PC-3 (cell line): ENCODE results near the gene TBXAS1. TPM values are rescaled to one million over a fixed set of nuclear protein-coding genes. Genes with fewer than 3 reads are reported as not detected.
A peak's percentile ranks its signal among the peaks of the same experiment; 100 is the strongest.

ENCODE experiments used
- ATAC-seq: fragments of 200-7000 bp; cut with Tn5 transposase; 2 replicates; pipeline ENCODE4 v1.9.1; 2020; ENCODE audit warnings: mild to moderate bottlenecking, moderate library complexity
- BruUV-seq: library from RNA; stranded (reverse); fragments of 400-500 nt; replicated peaks from 2 replicates; lab custom pipeline; 2021; lab: Mats Ljungman, UMichigan
- CTCF ChIA-PET: fragments of 300-600 bp; sonication (Branson Sonifier 250); formaldehyde crosslinking; loops from one replicate; lab custom pipeline; 2022; ENCODE audit warnings: antibody characterized with exemption; lab: Charles Lee
- POLR2A ChIA-PET: fragments of 300-600 bp; sonication (Branson Sonifier 250); formaldehyde crosslinking; loops from one replicate; lab custom pipeline; 2022; ENCODE audit warnings: antibody characterized with exemption; ENCODE audit not compliant: unreplicated experiment; lab: Charles Lee
- DNase-seq: peaks from one replicate; pipeline ENCODE4 v3.0.0-alpha.2; 2015
- H2AFZ ChIP-seq: fragments of 300-600 bp; sonication (generic); 2 replicates; pipeline ENCODE4 v1.6.0; 2016; ENCODE audit warnings: antibody characterized with exemption, low read length
- H3F3A ChIP-seq: fragments of 300-600 bp; sonication (generic); one replicate; pipeline ENCODE4 v1.6.0; 2017; ENCODE audit warnings: antibody characterized with exemption, low read length, control low read depth, mild to moderate bottlenecking; ENCODE audit not compliant: unreplicated experiment
- H3K27ac ChIP-seq: fragments of 300-600 bp; sonication (generic); 2 replicates; pipeline ENCODE4 v1.5.1; 2016; ENCODE audit warnings: mild to moderate bottlenecking, low read length
- H3K27me3 ChIP-seq: fragments of 300-600 bp; sonication (generic); 2 replicates; pipeline ENCODE4 v1.6.1; 2016; ENCODE audit warnings: low read length, mixed read lengths
- H3K36me3 ChIP-seq: fragments of 300-600 bp; sonication (generic); 2 replicates; pipeline ENCODE4 v1.6.1; 2016; ENCODE audit warnings: low read depth, mixed run types, low read length, mixed read lengths
- H3K4me1 ChIP-seq: fragments of 300-600 bp; sonication (generic); 2 replicates; pipeline ENCODE4 v1.5.1; 2016; ENCODE audit warnings: low read length; ENCODE audit not compliant: insufficient read depth
- H3K4me2 ChIP-seq: fragments of 300-600 bp; sonication (generic); 2 replicates; pipeline ENCODE4 v1.6.0; 2016; ENCODE audit warnings: low read length
- H3K4me3 ChIP-seq: fragments of 300-600 bp; sonication (generic); 2 replicates; pipeline ENCODE4 v1.5.1; 2016; ENCODE audit warnings: mild to moderate bottlenecking, low read length, mixed read lengths
- H3K79me2 ChIP-seq: fragments of 300-600 bp; sonication (generic); 2 replicates; pipeline ENCODE4 v1.6.1; 2017; ENCODE audit warnings: low read length, mixed read lengths
- H3K9ac ChIP-seq: fragments of 300-600 bp; sonication (generic); 2 replicates; pipeline ENCODE4 v1.6.0; 2016; ENCODE audit warnings: mild to moderate bottlenecking, low read length
- H3K9me2 ChIP-seq: fragments of 300-600 bp; sonication (generic); replicated peaks from 2 replicates; pipeline ENCODE4 v1.6.1; 2016; ENCODE audit warnings: mixed run types, low read length, mixed read lengths
- H3K9me3 ChIP-seq: fragments of 300-600 bp; sonication (generic); 2 replicates; pipeline ENCODE4 v1.6.1; 2016; ENCODE audit warnings: low read length, mixed read lengths
- H4K20me1 ChIP-seq: fragments of 300-600 bp; sonication (generic); 2 replicates; pipeline ENCODE4 v1.6.1; 2016; ENCODE audit warnings: low read length, mixed read lengths
- EZH2 ChIP-seq: fragments of 300-600 bp; sonication (generic); IDR thresholded peaks from one replicate; pipeline ENCODE4 v1.6.1; 2017; ENCODE audit warnings: antibody characterized with exemption, mild to moderate bottlenecking, low read length; ENCODE audit not compliant: unreplicated experiment
- EZH2phosphoT487 ChIP-seq: fragments of 300-600 bp; sonication (generic); IDR thresholded peaks from 2 replicates; pipeline ENCODE4 v1.6.1; 2018; ENCODE audit warnings: mild to moderate bottlenecking, antibody characterized with exemption, low read length, borderline replicate concordance
- intact Hi-C: fragments of 100-400 bp; cut with micrococcal nuclease; formaldehyde crosslinking; loops from 2 replicates; pipeline ENCODE4 v1.9.0; 2023
- total RNA-seq: library from RNA; depleted of rRNA; stranded (reverse); fragments of >200 nt; gene quantifications from 2 replicates; pipeline ENCODE4 v1.2.3, GENCODE V29; 2014
- TF ChIP-seq, protein P1 (sequence below): fragments of 300-600 bp; sonication (generic); conservative IDR thresholded peaks from 2 replicates; pipeline ENCODE4 v1.5.1; 2017; ENCODE audit warnings: antibody characterized with exemption, low read depth, mild to moderate bottlenecking, low read length

The TBXAS1 gene
- total RNA-seq, 1 experiment from 2014 or later: 21.8 TPM

- no TSS peak for BruUV-seq
- DNase-seq (no peak), ATAC-seq (no peak)
- ChIA-PET CTCF (no interaction called here), POLR2A (no interaction called here)
- no peaks in the 10 kb centered on the region for H3K27me3 ChIP-seq
- H3F3A ChIP-seq: no peaks in the 10 kb centered on the region
- H3K36me3 ChIP-seq: no peaks in the 10 kb centered on the region; the same call in 1 of the 2 replicates
- H3K9ac ChIP-seq: no peak overlapping the region
- H2AFZ ChIP-seq: no peak overlapping the region
- intact Hi-C loops: no loop called here
- no peaks in the 10 kb centered on the region for H3K9me2 ChIP-seq
- TF ChIP-seq, protein P1, sequence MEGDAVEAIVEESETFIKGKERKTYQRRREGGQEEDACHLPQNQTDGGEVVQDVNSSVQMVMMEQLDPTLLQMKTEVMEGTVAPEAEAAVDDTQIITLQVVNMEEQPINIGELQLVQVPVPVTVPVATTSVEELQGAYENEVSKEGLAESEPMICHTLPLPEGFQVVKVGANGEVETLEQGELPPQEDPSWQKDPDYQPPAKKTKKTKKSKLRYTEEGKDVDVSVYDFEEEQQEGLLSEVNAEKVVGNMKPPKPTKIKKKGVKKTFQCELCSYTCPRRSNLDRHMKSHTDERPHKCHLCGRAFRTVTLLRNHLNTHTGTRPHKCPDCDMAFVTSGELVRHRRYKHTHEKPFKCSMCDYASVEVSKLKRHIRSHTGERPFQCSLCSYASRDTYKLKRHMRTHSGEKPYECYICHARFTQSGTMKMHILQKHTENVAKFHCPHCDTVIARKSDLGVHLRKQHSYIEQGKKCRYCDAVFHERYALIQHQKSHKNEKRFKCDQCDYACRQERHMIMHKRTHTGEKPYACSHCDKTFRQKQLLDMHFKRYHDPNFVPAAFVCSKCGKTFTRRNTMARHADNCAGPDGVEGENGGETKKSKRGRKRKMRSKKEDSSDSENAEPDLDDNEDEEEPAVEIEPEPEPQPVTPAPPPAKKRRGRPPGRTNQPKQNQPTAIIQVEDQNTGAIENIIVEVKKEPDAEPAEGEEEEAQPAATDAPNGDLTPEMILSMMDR: no peak
- no peak for TF ChIP-seq EZH2phosphoT487
- TF ChIP-seq EZH2: no peak
- no peaks in the 10 kb centered on the region for H3K79me2 ChIP-seq
- H3K4me3 ChIP-seq: no peak overlapping the region
- H3K9me3 ChIP-seq: no peaks in the 10 kb centered on the region
- H3K27ac ChIP-seq: no peak overlapping the region
- no peak overlapping the region for H3K4me2 ChIP-seq
- H3K4me1 ChIP-seq: peaks cover 17% of the 10 kb centered on the region
- no peaks in the 10 kb centered on the region for H4K20me1 ChIP-seq
Measured at GRCh38 chr7:140039896-140040295, 210.8 kb downstream of the TBXAS1 start.

DNA sequence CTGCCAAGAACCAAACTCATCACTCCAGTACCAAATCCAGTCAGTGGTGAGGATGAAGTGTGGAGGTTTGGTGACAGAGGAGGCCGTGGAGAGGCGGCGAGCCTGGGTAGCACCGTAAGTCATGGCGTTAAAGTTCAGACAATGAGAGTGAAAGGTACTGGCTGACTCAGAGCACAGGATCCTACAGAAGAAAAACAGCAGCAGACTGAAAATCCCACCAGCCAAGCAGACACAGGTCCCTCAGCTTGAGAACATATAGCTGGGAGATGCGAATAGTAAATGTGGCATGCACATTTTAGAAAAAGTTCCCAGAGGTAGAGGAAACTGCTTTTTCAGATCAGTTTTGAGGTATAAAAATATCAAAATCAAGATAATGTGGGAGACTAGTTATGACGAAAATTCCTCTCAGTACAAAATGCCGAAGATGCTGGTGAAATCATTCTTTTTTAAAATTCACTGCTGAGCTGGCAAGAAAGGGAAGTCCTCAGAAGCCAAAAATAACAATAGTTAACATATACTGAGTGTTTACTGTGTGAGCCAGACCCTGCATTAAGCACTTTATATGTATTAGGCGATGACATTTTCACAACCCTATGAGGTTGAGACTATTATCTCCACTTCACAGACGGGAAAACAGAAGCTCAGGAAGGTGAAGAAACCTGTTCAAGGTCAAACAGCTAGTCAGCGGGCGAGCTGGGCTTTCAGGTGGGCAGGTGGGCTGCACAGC lies 212.8 kb downstream of the TBXAS1 start:
- ATAC-seq (peak; percentile 55), DNase-seq (no peak)
- Histone ChIP-seq H3K9me2 (no peaks in the 10 kb centered on the region), H3K4me3 (no peak overlapping the region), H3K9ac (no peak overlapping the region), H3K36me3 (peaks cover 3% of the 10 kb centered on the region; the same call in 1 of the 2 replicates), H4K20me1 (no peaks in the 10 kb centered on the region), H3K79me2 (no peaks in the 10 kb centered on the region), H3K27me3 (no peaks in the 10 kb centered on the region), H3K9me3 (no peaks in the 10 kb centered on the region), H2AFZ (no peak overlapping the region), H3K27ac (no peak overlapping the region), H3K4me2 (no peak overlapping the region), H3F3A (no peaks in the 10 kb centered on the region), H3K4me1 (0 out of 2 replicates have a peak, but pooled peaks cover under 1% of the 10 kb centered on the region)
- no peak for TF ChIP-seq EZH2
- TF ChIP-seq EZH2phosphoT487: no peak
- TF ChIP-seq, protein P1: no peak
- ChIA-PET POLR2A (no interaction called here), CTCF (no interaction called here)
- no TSS peak for BruUV-seq
- intact Hi-C loops: no loop called here

- H3K9me3 ChIP-seq: no peaks in the 10 kb centered on the region
- H3K36me3 ChIP-seq: peaks cover 3% of the 10 kb centered on the region; the same call in 1 of the 2 replicates
- no peak overlapping the region for H3K4me3 ChIP-seq
- no peak overlapping the region for H3K27ac ChIP-seq
- no peaks in the 10 kb centered on the region for H3K79me2 ChIP-seq
- H3K4me1 ChIP-seq: no peaks in the 10 kb centered on the region
- POLR2A ChIA-PET: no interaction called here
- H4K20me1 ChIP-seq: no peaks in the 10 kb centered on the region
- no peaks in the 10 kb centered on the region for H3K27me3 ChIP-seq
- H3K9ac ChIP-seq: no peak overlapping the region
- TF ChIP-seq EZH2 (no peak), EZH2phosphoT487 (no peak)
- TF ChIP-seq, protein P1: no peak
- ATAC-seq (no peak), DNase-seq (no peak)
- CTCF ChIA-PET: no interaction called here
- BruUV-seq: no TSS peak
- no peak overlapping the region for H3K4me2 ChIP-seq
- intact Hi-C loops: no loop called here
- no peaks in the 10 kb centered on the region for H3K9me2 ChIP-seq
- no peak overlapping the region for H2AFZ ChIP-seq
- H3F3A ChIP-seq: no peaks in the 10 kb centered on the region
Measured at GRCh38 chr7:140042386-140042670, 213.3 kb downstream of the TBXAS1 start.
